H4 (cell line): ENCODE measurements around the gene TPK1. TPM values are rescaled to one million over a fixed set of nuclear protein-coding genes. Genes with fewer than 3 reads are reported as not detected.

ENCODE experiments used
- DNase-seq: peaks from one replicate; pipeline ENCODE4 v3.0.0-alpha.2; 2015; ENCODE audit warnings: low spot score
- total RNA-seq: library from RNA; depleted of rRNA; stranded (reverse); fragments of >200 nt; shearing (Covaris generic); gene quantifications from 2 replicates; pipeline ENCODE4 v1.2.3, GENCODE V29; 2014

TPK1 gene
- total RNA-seq, 1 experiment from 2014 or later = 6.5 TPM

- DNase-seq = peak; percentile 17
These were observed 307.3 kb downstream of the TPK1 start for GRCh38 chr7:144528536-144529045.

GRCh38 chr7:144527051-144527471, 308.8 kb downstream of the TPK1 start:
- DNase-seq = no peak

GRCh38 chr7:144525956-144526355, 309.9 kb downstream of the TPK1 start:
- DNase-seq = no peak

GRCh38 chr7:144524271-144524670, 311.6 kb downstream of the TPK1 start:
- DNase-seq = no peak

DNA sequence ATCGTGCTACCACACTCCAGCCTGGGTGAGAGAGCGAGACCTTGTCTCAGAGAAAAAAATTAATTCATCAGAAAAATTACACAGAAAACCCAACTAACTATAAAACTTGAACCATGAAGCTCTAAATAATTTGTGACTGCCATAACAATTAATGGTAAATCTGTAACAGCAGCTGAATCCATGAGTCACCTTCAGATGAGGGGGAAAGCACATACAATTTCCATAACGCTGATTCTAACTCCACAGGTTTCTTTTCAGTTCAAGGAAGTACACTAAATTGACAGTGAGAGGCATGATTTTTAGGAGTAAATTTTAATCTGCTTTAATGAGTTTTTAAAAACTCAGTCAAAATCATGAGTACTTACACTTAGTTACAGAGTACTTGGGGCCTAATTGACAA, 312.2 kb downstream of the TPK1 start:
- no peak for DNase-seq

DNA sequence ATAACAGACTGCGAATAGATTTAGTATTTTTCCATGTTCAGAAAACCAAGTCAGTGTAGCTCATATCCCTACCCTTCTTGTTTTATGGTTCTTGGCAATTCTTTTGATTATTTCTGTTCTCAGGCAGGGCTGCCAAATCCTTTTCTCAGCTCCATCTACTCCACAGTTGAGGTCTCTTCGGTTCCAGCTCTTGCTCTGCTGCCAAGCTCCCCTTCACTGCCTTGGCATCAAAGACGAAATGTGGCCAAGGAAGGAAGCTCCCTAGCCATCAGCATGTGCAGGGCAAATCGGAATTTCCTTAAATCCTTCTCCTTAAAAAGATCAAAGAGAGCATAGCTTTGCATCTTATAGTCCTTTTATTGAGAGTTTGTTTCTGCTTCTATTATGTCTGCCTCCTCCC, 315.9 kb downstream of the TPK1 start:
- DNase-seq = no peak

GRCh38 chr7:144518360-144518759, 317.5 kb downstream of the TPK1 start:
- no peak for DNase-seq

- no peak for DNase-seq
These were observed 318.1 kb downstream of the TPK1 start for GRCh38 chr7:144517749-144518148.

DNA sequence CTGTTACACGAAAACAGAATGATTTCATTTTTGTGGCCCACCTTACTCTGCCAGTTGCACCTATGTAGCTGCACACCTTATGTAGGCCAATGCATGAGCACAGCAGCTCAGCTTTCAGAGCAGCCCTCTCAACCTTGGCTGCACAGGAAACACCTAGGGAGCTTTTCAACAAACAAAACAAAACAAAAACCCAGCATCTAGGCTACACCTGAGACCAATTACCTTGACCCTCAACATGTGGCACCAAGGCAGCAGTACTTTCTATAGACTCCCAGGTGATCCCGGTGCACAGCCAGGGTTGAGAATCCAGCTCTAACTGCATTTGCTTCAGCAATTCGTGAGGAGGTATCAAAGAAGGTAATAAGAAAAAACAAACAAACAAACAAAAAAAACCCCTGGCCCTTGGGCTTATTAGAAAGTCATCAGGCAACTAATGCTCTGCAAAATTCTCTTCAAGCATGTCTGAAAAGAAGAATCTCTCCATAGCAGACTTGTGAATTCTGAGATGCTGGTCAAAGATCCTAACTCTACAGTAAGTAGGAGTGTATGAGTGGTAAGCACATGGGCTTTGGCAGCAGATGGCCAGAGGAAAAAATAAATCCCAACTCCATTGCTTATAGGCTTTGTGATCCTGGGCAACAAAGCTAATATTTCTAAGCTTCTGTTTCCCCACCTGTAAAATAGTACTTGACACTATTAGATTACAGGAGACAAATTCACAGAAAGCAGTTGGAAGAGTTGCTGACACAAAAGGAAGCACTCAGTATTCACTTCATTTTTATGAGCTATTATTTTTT, 318.9 kb downstream of the TPK1 start:
- DNase-seq = no peak

DNA sequence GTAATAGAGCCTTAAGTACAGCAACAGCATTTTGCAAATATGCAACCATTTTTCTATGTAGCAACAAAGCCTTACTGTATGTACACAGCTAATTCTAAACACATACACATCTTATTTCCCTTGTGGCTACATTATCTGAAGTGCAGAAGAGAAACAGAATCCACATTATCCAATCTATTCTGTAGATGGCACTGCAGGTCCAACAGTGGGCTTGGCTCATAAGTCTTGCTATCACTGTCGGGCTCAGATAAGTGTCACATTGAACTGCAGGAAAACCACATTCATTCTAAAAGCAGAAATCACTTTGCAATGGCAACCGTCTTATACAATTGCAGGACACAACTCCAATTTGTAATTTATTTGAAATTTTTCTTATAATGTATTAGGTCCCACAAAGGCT, 322.5 kb downstream of the TPK1 start:
- peak; percentile 42 for DNase-seq

DNA sequence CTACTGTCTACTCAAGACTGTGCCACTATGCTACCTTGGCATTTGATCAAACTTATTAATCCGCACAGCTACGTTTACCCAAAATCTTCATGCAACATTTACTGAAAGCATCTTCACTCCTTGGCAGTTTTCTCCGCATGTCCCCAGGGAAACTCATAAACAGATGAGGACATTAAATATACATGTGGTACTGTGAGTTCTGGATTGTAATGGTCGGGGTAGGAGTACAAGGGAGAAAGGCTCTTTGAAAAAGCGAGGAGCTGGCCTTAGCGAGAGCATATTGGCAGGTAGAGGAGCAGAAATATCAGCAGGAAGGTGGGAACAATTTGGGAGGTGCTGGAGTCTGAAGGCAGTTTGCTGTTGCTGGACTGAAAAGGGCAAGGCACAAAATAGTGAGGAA, 325.2 kb downstream of the TPK1 start:
- DNase-seq = no peak

DNA sequence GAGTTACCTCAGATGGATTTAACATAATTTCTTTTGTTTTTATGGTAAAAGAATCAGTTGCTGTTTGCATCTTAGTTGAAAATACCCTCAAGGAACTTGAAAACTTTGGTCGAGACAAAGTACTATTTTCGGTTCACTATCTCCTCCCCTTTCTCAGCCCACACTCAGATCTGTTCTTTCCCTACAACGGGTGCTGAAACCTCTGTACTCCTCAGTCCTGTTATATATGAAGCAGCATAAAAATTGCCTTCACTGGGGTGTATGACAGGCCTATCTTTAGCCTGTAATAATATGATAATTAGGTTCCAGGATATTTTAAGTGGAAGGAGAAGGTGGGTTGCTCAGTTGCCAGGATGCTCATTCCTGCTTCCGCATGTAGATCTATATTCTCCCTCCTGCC, 327.2 kb downstream of the TPK1 start:
- DNase-seq = no peak

DNA sequence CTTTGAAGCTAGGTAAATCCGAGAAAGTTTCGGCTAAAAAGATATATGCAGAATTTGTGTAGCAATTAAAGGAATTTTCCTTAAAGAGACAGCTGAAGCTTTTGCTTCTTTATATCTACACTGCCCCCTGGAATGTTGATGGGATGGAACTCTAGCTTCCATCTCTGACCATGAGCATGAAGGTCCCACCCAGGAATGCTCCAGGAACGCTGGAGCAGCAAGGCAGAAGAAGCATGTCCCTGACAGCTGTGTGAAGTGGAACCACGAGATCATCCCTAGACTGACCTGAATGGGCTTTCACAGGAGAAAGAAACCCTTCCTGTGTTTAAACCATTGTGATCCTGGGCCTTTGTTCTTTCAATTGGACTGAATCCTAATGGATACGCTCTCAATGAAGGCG, 332.6 kb downstream of the TPK1 start:
- DNase-seq = no peak

DNA sequence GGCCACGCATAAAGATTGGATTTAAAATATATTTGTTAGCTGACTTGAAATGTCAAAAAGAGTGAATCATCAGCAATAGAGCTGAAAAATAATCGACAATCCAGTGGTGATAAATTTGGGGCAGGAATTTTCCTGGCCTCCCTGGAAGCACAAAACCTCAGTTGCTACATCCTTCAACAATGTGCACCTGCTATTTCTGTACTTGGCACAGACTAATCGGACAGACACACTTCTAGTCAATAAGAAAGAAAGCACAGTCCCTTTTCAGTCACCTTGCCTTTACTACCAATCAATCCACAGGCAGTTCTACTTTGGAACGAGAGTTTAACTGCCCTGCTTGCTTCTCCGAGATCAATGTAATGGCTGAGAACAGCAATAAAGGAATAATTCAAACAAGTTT, 335.6 kb downstream of the TPK1 start:
- no peak for DNase-seq

- no peak for DNase-seq
These were observed 338.6 kb downstream of the TPK1 start for GRCh38 chr7:144497282-144497681.

GRCh38 chr7:144494355-144494754, 341.5 kb downstream of the TPK1 start:
- no peak for DNase-seq

DNA sequence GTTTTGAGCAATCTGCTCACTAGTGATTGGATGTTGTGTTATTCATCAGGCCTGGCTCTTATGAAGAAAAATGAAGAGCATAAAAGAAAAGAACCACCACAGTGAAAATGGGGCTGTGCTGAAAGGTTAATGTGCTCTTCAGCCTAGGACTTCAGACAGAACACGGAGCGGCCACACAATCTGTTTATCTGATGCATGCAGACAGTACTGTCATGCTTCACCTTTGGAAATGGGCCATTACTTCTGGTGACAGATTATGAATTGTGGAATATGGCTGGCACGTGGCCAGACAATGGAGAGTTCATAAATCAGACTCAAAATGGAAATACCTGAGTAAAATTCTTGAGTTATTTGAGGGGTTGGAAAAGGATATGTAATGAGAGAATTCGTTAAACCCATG, 346.3 kb downstream of the TPK1 start:
- DNase-seq = no peak

- DNase-seq = no peak
These were observed 346.9 kb downstream of the TPK1 start for GRCh38 chr7:144488977-144489376.

DNA sequence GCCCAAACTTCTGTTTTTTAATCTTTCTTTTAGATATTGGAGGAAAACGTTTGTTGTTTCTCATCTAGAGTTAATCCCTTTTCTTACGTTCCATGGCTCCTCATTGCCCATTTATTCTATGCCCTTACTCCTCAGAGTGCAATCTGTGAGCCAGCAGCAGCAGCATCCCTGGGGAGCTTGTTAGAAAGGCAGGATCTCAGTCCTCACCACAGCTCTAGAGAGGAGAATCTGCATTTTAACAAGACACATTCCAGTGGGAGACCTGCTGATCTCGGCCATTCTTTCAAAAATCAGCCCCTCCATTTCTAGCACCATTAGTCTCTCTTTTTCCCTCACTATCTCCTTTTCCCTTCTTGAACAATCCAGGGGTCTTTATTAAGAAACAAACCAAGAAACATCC, 348.0 kb downstream of the TPK1 start:
- no peak for DNase-seq

DNA sequence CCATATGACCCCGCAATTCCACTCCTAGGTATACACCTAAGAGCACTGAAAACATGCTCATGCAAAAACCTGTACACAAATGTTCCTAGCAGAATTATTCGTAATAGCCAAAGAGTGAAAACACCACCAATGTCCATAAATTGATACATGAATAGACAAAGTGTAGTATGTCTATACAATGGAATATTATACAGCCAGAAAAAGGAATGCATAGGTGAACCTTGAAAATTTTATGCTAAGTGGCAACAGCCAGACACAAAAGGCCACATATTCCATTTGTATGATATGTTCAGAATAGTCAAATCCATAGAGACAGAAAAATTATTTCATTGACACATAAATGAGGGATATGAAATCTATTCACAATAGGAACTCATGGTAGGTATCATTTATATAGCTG, 351.4 kb downstream of the TPK1 start:
- no peak for DNase-seq

DNA sequence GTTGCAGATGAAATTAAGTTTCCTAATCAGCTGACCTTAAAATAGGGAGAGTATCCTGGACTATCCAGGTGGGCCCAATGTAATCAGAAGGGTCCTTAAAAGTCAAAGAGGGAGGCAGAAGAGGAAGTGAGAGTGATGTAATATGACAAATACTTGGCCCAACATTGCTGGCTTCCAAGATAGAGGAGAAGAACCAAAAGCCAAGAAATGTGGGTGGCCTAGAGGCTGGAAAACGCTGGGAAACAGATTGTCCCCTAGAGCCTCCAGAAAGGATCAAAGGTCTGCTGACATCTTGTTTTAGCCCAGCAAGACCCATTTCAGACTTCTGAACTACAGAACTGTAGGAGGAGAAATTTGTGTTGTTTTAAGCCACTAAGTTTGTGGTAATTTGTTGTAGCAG, 352.7 kb downstream of the TPK1 start:
- no peak for DNase-seq

DNA sequence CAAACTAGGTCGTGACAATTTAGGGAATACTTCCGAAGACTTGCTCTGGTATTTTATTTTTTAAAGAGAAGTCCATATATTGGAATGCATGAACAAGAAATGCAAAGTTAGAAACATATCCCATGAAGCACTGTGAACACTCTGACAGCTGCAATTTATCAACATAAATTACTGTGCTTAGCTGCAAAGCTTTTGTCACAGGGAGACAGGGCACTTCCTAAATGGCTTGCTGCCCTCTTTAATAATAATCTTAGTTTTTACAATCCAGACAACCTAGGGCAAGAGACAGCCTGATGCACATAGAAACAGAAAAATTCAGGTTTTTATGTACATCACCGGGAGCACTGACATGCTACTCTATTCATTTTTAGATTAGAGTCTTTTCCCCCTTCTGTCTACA, 354.0 kb downstream of the TPK1 start:
- DNase-seq = no peak

DNA sequence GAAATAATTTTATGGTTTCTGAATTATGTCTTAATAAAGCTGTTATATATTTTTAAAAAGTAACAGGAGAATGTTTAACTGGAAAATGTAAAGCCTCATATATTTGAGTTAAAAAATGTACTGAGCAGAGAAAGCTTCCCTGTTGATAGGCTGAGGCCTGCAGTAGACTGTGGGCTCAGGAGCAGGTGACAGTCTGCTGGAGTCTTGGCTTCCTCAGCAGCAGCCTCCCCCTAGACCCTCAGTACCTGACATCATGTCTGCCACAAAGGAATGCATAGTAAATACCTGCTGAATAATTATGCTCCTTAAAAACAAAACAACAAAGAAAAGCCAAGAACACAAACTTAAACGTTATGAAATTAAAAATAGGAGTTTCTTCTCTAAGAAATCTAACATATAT, 358.5 kb downstream of the TPK1 start:
- no peak for DNase-seq
